ENCODE results near the gene KRTAP10-10.
"Not testable (repeated sequence)": the region's sequence is repeated elsewhere in the genome, so short reads cannot be mapped to it uniquely, and the experiment has no call there.

KRTAP10-10 gene

DNA sequence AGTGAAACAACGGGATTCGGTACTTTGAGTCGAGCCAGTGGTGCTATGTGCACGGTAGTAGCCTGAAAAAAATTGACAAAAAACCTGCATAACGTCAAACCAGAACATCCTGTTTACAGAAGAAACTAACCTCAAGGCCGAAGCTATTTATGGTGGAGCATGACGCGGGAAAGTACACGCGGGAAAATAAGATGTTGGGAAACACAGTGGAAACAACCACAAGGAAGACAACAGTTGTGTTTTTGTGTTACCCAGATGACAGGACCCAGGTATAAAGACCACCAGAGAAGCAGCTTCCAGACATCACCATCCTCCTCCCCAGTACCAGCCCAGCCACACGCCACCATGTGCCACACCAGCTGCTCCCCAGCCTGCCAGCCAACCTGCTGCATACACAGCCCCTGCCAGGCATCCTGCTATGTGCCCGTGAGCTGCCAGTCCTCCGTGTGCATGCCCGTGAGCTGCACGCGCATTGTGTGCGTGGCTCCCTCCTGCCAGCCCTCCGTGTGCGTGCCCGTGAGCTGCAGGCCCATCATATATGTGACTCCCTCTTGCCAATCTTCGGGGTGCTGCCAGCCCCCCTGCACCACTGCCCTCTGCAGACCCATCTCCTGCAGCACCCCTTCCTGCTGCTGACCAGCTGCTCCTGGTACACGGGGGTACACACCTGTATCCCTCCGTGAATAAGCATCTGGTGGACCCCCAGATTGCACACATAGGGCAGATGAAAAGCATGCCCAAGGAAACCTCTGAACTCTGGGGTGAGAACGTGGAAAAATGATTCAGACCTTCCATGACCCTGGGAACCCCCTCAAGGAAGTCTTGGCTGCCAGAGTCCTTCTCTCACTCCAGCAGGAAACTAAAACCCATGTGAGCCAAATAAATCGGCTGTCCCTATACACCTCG lies 20.7 kb downstream of the KRTAP10-10 start, which contains the start of gene KRTAP12-3:
KRTAP12-3 (plus strand) TSS at position 298 of the 906 bp plus-strand sequence; CDS start at position 346, 48 bp downstream.
- H3K4me3 ChIP-seq (replicated peaks in 1 of 2; ENCODE audit: low read depth in 2 of 2, low read length in 2 of 2): no peak within 1 kb of the TSS
- TF ChIP-seq CTCF (IDR thresholded peaks at IDR 0.05; ENCODE audit: low read depth, low read length): no peak
- no peak for DNase-seq (ENCODE audit: low read depth in 2 of 2)

GRCh38 chr21:44658541-44658910 lies 21.4 kb downstream of the KRTAP10-10 start:
- TF ChIP-seq CTCF (IDR thresholded peaks at IDR 0.05; ENCODE audit: low read depth, low read length): no peak
- H3K4me3 ChIP-seq (replicated peaks in 1 of 2; ENCODE audit: low read depth in 2 of 2, low read length in 2 of 2): no peak overlapping the region
- DNase-seq (ENCODE audit: low read depth in 2 of 2): no peak

GRCh38 chr21:44658913-44659595 lies 21.9 kb downstream of the KRTAP10-10 start:
- H3K4me3 ChIP-seq (replicated peaks in 1 of 2; ENCODE audit: low read depth in 2 of 2, low read length in 2 of 2): no peak overlapping the region
- DNase-seq (ENCODE audit: low read depth in 2 of 2): no peak
- no peak for TF ChIP-seq CTCF (IDR thresholded peaks at IDR 0.05; ENCODE audit: low read depth, low read length)

DNA sequence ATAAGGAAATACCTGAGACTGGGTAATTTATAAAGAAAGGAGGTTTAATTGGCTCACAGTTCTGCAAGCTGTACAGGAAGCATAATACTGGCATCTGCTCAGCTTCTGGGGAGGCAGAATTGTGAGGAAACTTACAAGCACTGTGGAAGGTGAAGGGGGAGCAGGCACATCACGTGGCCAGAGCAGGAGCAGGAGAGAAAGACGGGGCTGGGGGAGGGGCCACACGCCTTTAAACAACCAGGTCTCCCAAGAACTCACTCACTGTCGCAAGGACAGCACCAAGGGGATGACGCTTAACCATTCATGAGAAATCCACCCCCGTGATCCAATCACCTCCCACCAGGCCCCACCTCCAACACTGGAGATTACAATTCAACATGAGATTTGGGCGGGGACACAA lies 24.4 kb downstream of the KRTAP10-10 start:
- not testable (repeated sequence) for DNase-seq (ENCODE audit: low read depth in 2 of 2); H3K4me3 ChIP-seq (replicated peaks in 1 of 2; ENCODE audit: low read depth in 2 of 2, low read length in 2 of 2)

DNA sequence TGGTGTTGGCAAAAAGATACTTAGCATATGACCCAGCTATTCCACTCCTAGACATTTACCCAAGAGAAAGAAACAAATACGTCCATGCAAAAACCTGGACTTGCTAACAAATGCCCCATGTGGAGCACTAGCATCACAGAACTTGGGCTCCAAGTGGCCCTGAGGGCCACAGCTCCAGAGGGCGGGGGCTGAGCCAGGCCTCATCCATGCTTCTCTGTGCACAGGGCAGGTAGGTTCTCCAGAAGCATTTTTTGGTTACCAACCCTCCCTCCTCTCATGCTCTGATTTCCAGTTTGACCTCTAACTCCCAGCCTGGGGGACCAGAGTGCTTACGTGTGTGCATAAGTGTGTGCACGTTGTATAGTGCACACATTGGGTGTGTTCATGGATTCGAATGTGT lies 27.5 kb downstream of the KRTAP10-10 start:
- H3K4me3 ChIP-seq (replicated peaks in 1 of 2; ENCODE audit: low read depth in 2 of 2, low read length in 2 of 2): no peak overlapping the region

DNA sequence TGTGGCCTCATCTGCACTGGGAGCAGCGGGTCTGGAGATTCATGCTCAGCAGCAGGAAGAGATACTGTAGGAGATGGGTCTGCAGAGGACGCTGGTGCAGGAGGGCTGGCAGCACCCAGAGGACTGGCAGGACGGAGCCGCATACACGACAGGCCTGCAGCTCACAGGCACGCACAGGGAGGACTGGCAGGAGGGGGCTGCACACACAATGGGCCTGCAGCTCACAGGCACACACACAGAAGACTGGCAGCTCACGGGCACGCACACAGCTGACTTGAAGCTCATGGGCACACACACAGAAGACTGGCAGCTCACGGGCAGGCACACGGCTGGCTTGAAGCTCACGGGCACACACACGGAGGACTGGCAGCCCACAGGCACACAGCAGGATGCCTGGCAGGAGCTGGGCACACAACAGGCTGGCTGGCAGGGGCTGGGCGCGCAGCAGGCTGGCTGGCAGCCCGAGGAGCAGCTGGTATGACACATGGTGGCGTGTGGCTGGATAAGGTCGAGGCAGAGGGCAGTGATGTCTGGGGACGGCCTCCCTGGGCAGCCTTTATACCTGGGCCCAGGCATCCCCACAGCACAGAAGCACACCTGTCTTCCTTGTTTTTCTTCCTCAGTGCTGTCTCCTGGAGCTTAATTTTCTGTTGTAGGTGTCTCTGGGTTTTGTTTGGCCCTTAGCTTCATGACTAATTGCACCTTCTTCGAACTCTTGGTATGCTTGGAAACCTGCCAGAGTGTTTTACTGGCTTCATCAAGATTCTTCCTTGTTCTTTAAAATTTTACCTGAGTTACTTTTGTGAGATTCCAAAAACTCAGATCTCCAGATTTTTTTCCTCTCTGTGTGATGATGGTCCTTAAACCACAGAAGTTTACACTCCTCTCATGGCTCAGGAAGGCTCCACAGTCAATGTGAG lies 29.5 kb downstream of the KRTAP10-10 start, which contains the start of gene KRTAP12-2:
KRTAP12-2 (minus strand) TSS at position 527 of the 920 bp plus-strand sequence; CDS start at position 486, 41 bp downstream.
- no peak for DNase-seq (ENCODE audit: low read depth in 2 of 2)
- H3K4me3 ChIP-seq (replicated peaks in 1 of 2; ENCODE audit: low read depth in 2 of 2, low read length in 2 of 2): no peak within 1 kb of the TSS
- TF ChIP-seq CTCF (IDR thresholded peaks at IDR 0.05; ENCODE audit: low read depth, low read length): no peak

More for the DNA sequence above, 27.5 kb downstream of the KRTAP10-10 start:
- TF ChIP-seq CTCF (IDR thresholded peaks at IDR 0.05; ENCODE audit: low read depth, low read length): no peak
- no peak for DNase-seq (ENCODE audit: low read depth in 2 of 2)
